K562 (cell line): ENCODE results near the gene MAGEB4. TPM values are rescaled to one million over a fixed set of nuclear protein-coding genes. Genes with fewer than 3 reads are reported as not detected.

Source experiments
- BDP1 ChIP-seq: IDR thresholded peaks from 3 replicates; pipeline ENCODE4 v1.6.1; 2011; ENCODE audit not compliant: insufficient read length, insufficient read depth
- DMBX1 ChIP-seq: fragments of 250-450 bp; sonication (Bioruptor Pico); IDR thresholded peaks from 2 replicates; pipeline ENCODE4 v1.8.0; 2022; ENCODE audit warnings: inconsistent platforms, mild to moderate bottlenecking, moderate library complexity, borderline replicate concordance
- FOXM1 ChIP-seq, 2 experiments: fragments of 450-650 bp in 1 of 2; sonication (generic) in 1 of 2; formaldehyde crosslinking in 1 of 2; IDR thresholded peaks; 2 replicates each; pipeline versions ENCODE4 v1.6.1 to v1.9.0; 2017 to 2022; ENCODE audit warnings: low read depth in 2 of 2, mild to moderate bottlenecking in 2 of 2, missing genetic modification reagents in 1 of 2, moderate library complexity in 1 of 2
- HCFC1 ChIP-seq: IDR thresholded peaks from 2 replicates; pipeline ENCODE4 v1.6.1; 2012; ENCODE audit warnings: low read depth, low read length, improper control_type of control experiment
- HNRNPUL1 ChIP-seq: fragments of 200-400 bp; formaldehyde crosslinking; IDR thresholded peaks from 2 replicates; pipeline ENCODE4 v1.6.1; 2017; ENCODE audit warnings: low read length
- LCOR ChIP-seq: sonication (generic); formaldehyde crosslinking; IDR thresholded peaks from 2 replicates; pipeline ENCODE4 v1.8.0; 2022; ENCODE audit warnings: mild to moderate bottlenecking, missing genetic modification reagents
- PHF20 ChIP-seq: fragments of 450-650 bp; IDR thresholded peaks from 2 replicates; pipeline ENCODE4 v1.6.1; 2018; ENCODE audit not compliant: partially characterized antibody
- PHTF2 ChIP-seq: fragments of 250-450 bp; sonication (Bioruptor Pico); IDR thresholded peaks from 2 replicates; pipeline ENCODE4 v1.5.0; 2021; ENCODE audit warnings: mild to moderate bottlenecking
- PML ChIP-seq: IDR thresholded peaks from 2 replicates; pipeline ENCODE4 v1.6.1; 2012; ENCODE audit warnings: low read length, inconsistent platforms
- POLR2AphosphoS5 ChIP-seq: IDR thresholded peaks from 2 replicates; pipeline ENCODE4 v1.6.1; 2011; ENCODE audit warnings: mild to moderate bottlenecking, low read depth, low read length, moderate library complexity; ENCODE audit not compliant: control insufficient read depth, insufficient read depth
- POLR2B ChIP-seq: fragments of 450-650 bp; IDR thresholded peaks from 2 replicates; pipeline ENCODE4 v1.6.1; 2018; ENCODE audit warnings: low read depth; ENCODE audit not compliant: partially characterized antibody
- POLR2H ChIP-seq: IDR thresholded peaks from 2 replicates; pipeline ENCODE4 v1.6.1; 2016; ENCODE audit warnings: missing genetic modification characterization, low read depth, mild to moderate bottlenecking, control low read depth, missing compliant biosample characterization, moderate library complexity
- RUNX1 ChIP-seq: sonication (generic); IDR thresholded peaks from 2 replicates; pipeline ENCODE4 v1.6.1; 2016; ENCODE audit warnings: antibody characterized with exemption, low read depth
- SAFB ChIP-seq: fragments of 200-400 bp; formaldehyde crosslinking; IDR thresholded peaks from 2 replicates; pipeline ENCODE4 v1.6.1; 2017; ENCODE audit warnings: low read depth, low read length, borderline replicate concordance
- SAP30 ChIP-seq: fragments of 200-600 bp; sonication (generic); IDR thresholded peaks from 2 replicates; pipeline ENCODE4 v1.6.1; 2012; ENCODE audit warnings: borderline replicate concordance, low read depth, mild to moderate bottlenecking, moderate library complexity, low read length, control low read depth, inconsistent platforms; ENCODE audit not compliant: insufficient read depth, poor library complexity, severe bottlenecking
- SIN3A ChIP-seq, 2 experiments: fragments of 150-350 bp in 1 of 2; IDR thresholded peaks; 2 replicates each; pipeline ENCODE4 v1.6.1; 2011 to 2016; ENCODE audit warnings: borderline replicate concordance in 2 of 2, low read depth in 2 of 2, low read length in 2 of 2, mild to moderate bottlenecking in 2 of 2, moderate library complexity in 2 of 2; ENCODE audit not compliant: control insufficient read depth in 1 of 2
- SMAD4 ChIP-seq: fragments of 250-450 bp; sonication (Bioruptor Pico); conservative IDR thresholded peaks from 2 replicates; pipeline ENCODE4 v1.8.0; 2021; ENCODE audit warnings: inconsistent platforms, mild to moderate bottlenecking, moderate library complexity
- SMARCC2 ChIP-seq: fragments of 450-650 bp; IDR thresholded peaks from 2 replicates; pipeline ENCODE4 v1.6.1; 2017; ENCODE audit warnings: antibody characterized with exemption, moderate library complexity, mild to moderate bottlenecking, low read depth
- SPI1 ChIP-seq: IDR thresholded peaks from 2 replicates; pipeline ENCODE4 v1.6.1; 2011; ENCODE audit warnings: low read depth, low read length, control low read depth, borderline replicate concordance
- STAG1 ChIP-seq: sonication (generic); formaldehyde crosslinking; IDR thresholded peaks from 2 replicates; pipeline ENCODE4 v1.5.0; 2020; ENCODE audit warnings: missing genetic modification reagents, borderline replicate concordance
- STAT5A ChIP-seq: IDR thresholded peaks from 2 replicates; pipeline ENCODE4 v1.6.1; 2012; ENCODE audit warnings: low read length, inconsistent platforms, borderline replicate concordance
- YBX1 ChIP-seq: fragments of 450-650 bp; IDR thresholded peaks from 2 replicates; pipeline ENCODE4 v1.7.1; 2016; ENCODE audit warnings: mild to moderate bottlenecking
- ZFX ChIP-seq: sonication (generic); formaldehyde crosslinking; IDR thresholded peaks from 2 replicates; pipeline ENCODE4 v1.8.0; 2022; ENCODE audit warnings: mild to moderate bottlenecking, missing genetic modification reagents, moderate library complexity
- ZNF518B ChIP-seq: fragments of 250-450 bp; sonication (Bioruptor Pico); IDR thresholded peaks from 2 replicates; pipeline ENCODE4 v1.5.0; 2021; ENCODE audit warnings: mild to moderate bottlenecking, moderate library complexity
- polyA plus RNA-seq, 8 experiments: library from polyadenylated mRNA; depleted of rRNA in 4 of 8; stranded (reverse) in 5 of 8; unstranded in 3 of 8; fragments of >200 nt; fragmentation: Nextera tagmentation in 2 of 8; fragmentation: Illumina TruSeq in 1 of 8; extraction: Ambion mirVana in 2 of 8; extraction: Trizol in 1 of 8; gene quantifications; 2 replicates each; pipeline versions ENCODE4 v1.2.1 to v1.2.3, GENCODE V29; 2011 to 2014; ENCODE audit warnings: inconsistent platforms in 1 of 8, missing spikeins in 1 of 8
- total RNA-seq, 7 experiments: library from RNA; depleted of rRNA in 6 of 7; stranded (reverse); fragments of >200 nt in 6 of 7; fragmentation: Illumina TruSeq in 2 of 7; extraction: Trizol in 2 of 7; gene quantifications; 2 replicates each; pipeline versions ENCODE4 v1.2.1 to v1.2.3, GENCODE V29; 2011 to 2021; ENCODE audit warnings: low replicate concordance in 1 of 7
- TF ChIP-seq, protein P1 (sequence below): fragments of 200-800 bp; sonication (Bioruptor generic); IDR thresholded peaks from 2 replicates; pipeline ENCODE4 v1.6.1; 2017; ENCODE audit warnings: missing genetic modification characterization, missing compliant biosample characterization

The MAGEB4 gene
- total and polyA plus RNA-seq, 9 of the 15 experiments (the other 6 are each of a cell fraction or from before 2014, with no cell fraction given) = 0.04 to 0.09 (median 0.06) TPM; not detected in 6

- TF ChIP-seq LCOR (CRISPR knock-in tag) (no peak), DMBX1 (CRISPR knock-in tag) (no peak), ZNF518B (CRISPR knock-in tag) (no peak), POLR2B (peak; percentile 57), PHTF2 (CRISPR knock-in tag) (no peak), PML (peak; percentile 49; the same call in 1 of the 2 replicates), SPI1 (peak; percentile 82), SIN3A (IDR thresholded peaks at IDR 0.05; ENCODE audit: borderline replicate concordance in 2 of 2, control insufficient read depth in 1 of 2, low read depth in 2 of 2, low read length in 2 of 2) (peak in 1 of 2 experiments; percentile 28; a peak in 1 of 4 replicates), RUNX1 (no peak), SMARCC2 (no peak), HNRNPUL1 (no peak), SAP30 (no peak), STAG1 (CRISPR knock-in tag) (no peak), SMAD4 (CRISPR knock-in tag) (peak; percentile 53; the same call in 1 of the 2 replicates), PHF20 (peak; percentile 35), ZFX (CRISPR knock-in tag) (no peak), POLR2H (tag) (peak; percentile 66; the same call in 1 of the 2 replicates), FOXM1 (IDR thresholded peaks at IDR 0.05; ENCODE audit: low read depth) (no peak), FOXM1 (CRISPR knock-in tag; IDR thresholded peaks at IDR 0.05; ENCODE audit: low read depth) (no peak), HCFC1 (peak; percentile 25; the same call in 1 of the 2 replicates), BDP1 (no peak), YBX1 (no peak), SAFB (no peak), STAT5A (no peak), POLR2AphosphoS5 (peak; percentile 72; the same call in 1 of the 2 replicates)
- TF ChIP-seq, protein P1, sequence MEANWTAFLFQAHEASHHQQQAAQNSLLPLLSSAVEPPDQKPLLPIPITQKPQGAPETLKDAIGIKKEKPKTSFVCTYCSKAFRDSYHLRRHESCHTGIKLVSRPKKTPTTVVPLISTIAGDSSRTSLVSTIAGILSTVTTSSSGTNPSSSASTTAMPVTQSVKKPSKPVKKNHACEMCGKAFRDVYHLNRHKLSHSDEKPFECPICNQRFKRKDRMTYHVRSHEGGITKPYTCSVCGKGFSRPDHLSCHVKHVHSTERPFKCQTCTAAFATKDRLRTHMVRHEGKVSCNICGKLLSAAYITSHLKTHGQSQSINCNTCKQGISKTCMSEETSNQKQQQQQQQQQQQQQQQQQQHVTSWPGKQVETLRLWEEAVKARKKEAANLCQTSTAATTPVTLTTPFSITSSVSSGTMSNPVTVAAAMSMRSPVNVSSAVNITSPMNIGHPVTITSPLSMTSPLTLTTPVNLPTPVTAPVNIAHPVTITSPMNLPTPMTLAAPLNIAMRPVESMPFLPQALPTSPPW (CRISPR knock-in tag) = peak; percentile 58
Observed at GRCh38 chrX:30215357-30215843, 26.4 kb upstream of the MAGEB4 start, which contains the start of gene MAGEB2 (continued).
